Neural progenitor cell (in vitro differentiated cells): ENCODE results near the gene MRC2. TPM values are rescaled to one million over a fixed set of nuclear protein-coding genes. Genes with fewer than 3 reads are reported as not detected.
A peak's percentile ranks its signal among the peaks of the same experiment; 100 is the strongest.

ENCODE experiments used
- DNase-seq: peaks from one replicate; pipeline ENCODE4 v3.0.0-alpha.2; 2016; ENCODE audit warnings: low spot score
- H2AFZ ChIP-seq: fragments of 200-600 bp; sonication (generic); replicated peaks from 2 replicates; pipeline ENCODE4 v1.6.1; 2016; ENCODE audit warnings: antibody characterized with exemption
- H3F3A ChIP-seq: fragments of 200-600 bp; sonication (generic); 2 replicates; pipeline ENCODE4 v1.6.1; 2016; ENCODE audit warnings: antibody characterized with exemption, low read depth
- H3K27ac ChIP-seq: fragments of 200-600 bp; sonication (generic); 2 replicates; pipeline ENCODE4 v1.5.1; 2016; ENCODE audit warnings: mild to moderate bottlenecking
- H3K27me3 ChIP-seq: fragments of 200-600 bp; sonication (generic); 2 replicates; pipeline ENCODE4 v1.6.1; 2016; ENCODE audit warnings: mild to moderate bottlenecking, moderate library complexity
- H3K36me3 ChIP-seq: fragments of 200-600 bp; sonication (generic); 2 replicates; pipeline ENCODE4 v1.5.1; 2016
- H3K4me1 ChIP-seq: fragments of 200-600 bp; sonication (generic); 2 replicates; pipeline ENCODE4 v1.6.1; 2016; ENCODE audit warnings: mixed run types
- H3K4me2 ChIP-seq: fragments of 200-600 bp; sonication (generic); 2 replicates; pipeline ENCODE4 v1.6.1; 2016
- H3K4me3 ChIP-seq: fragments of 200-600 bp; sonication (generic); 2 replicates; pipeline ENCODE4 v1.5.1; 2016
- H3K79me2 ChIP-seq: fragments of 200-600 bp; sonication (generic); 2 replicates; pipeline ENCODE4 v1.6.1; 2016; ENCODE audit warnings: low read depth
- H3K9ac ChIP-seq: fragments of 200-600 bp; sonication (generic); 2 replicates; pipeline ENCODE4 v1.6.1; 2016
- H3K9me3 ChIP-seq: fragments of 200-600 bp; sonication (generic); 2 replicates; pipeline ENCODE4 v1.5.1; 2016; ENCODE audit warnings: low read depth
- H4K20me1 ChIP-seq: fragments of 200-600 bp; sonication (generic); 2 replicates; pipeline ENCODE4 v1.6.1; 2016; ENCODE audit warnings: low read depth
- H3K27ac Mint-ChIP-seq: 3 replicates; pipeline ENCODE4 v1.8.0; 2021; ENCODE audit warnings: mixed read lengths
- H3K27me3 Mint-ChIP-seq: 2 replicates; pipeline ENCODE4 v1.8.0; 2022; ENCODE audit warnings: low read depth, mild to moderate bottlenecking, inconsistent platforms, moderate library complexity, mixed read lengths; ENCODE audit not compliant: insufficient read depth
- H3K36me3 Mint-ChIP-seq: 3 replicates; pipeline ENCODE4 v1.8.0; 2021; ENCODE audit warnings: mixed read lengths
- H3K4me1 Mint-ChIP-seq: 3 replicates; pipeline ENCODE4 v1.8.0; 2021; ENCODE audit warnings: mixed read lengths
- H3K4me3 Mint-ChIP-seq: 3 replicates; pipeline ENCODE4 v1.8.0; 2021; ENCODE audit warnings: mild to moderate bottlenecking, moderate library complexity, mixed read lengths
- H3K9me3 Mint-ChIP-seq: 3 replicates; pipeline ENCODE4 v1.8.0; 2020; ENCODE audit warnings: mixed read lengths
- CTCF ChIP-seq: fragments of 200-600 bp; sonication (generic); IDR thresholded peaks from 2 replicates; pipeline ENCODE4 v1.5.1; 2017; ENCODE audit warnings: antibody characterized with exemption, mild to moderate bottlenecking
- EZH2 ChIP-seq: fragments of 200-600 bp; sonication (generic); IDR thresholded peaks from 2 replicates; pipeline ENCODE4 v1.6.1; 2017; ENCODE audit warnings: antibody characterized with exemption, mild to moderate bottlenecking, moderate library complexity
- EZH2phosphoT487 ChIP-seq: fragments of 200-600 bp; sonication (generic); IDR thresholded peaks from 2 replicates; pipeline ENCODE4 v1.6.1; 2017; ENCODE audit warnings: antibody characterized with exemption
- total RNA-seq: library from RNA; depleted of rRNA; stranded (reverse); fragments of >200 nt; gene quantifications from 2 replicates; pipeline ENCODE4 v1.2.3, GENCODE V29; 2015; ENCODE audit warnings: low replicate concordance

MRC2 gene
- total RNA-seq, 1 donor from 2014 or later: 24.6 TPM

GRCh38 chr17:62653826-62654761, 26.6 kb downstream of the MRC2 start:
- Histone ChIP-seq H3K9me3 (no peaks in the 10 kb centered on the region), H3K4me3 (no peak overlapping the region), H3F3A (peaks cover 46% of the 10 kb centered on the region), H3K4me1 (peaks cover 43% of the 10 kb centered on the region), H3K4me2 (peak overlapping the region; percentile 89), H3K9ac (no peak overlapping the region), H3K27me3 (peaks cover 11% of the 10 kb centered on the region), H3K79me2 (no peaks in the 10 kb centered on the region), H3K36me3 (no peaks in the 10 kb centered on the region), H3K27ac (peak overlapping the region; percentile 82), H2AFZ (no peak overlapping the region), H4K20me1 (peaks cover 14% of the 10 kb centered on the region)
- Mint-ChIP-seq H3K4me3 (peak overlapping the region; percentile 80), H3K27ac (peak overlapping the region; percentile 83), H3K27me3 (peaks cover 2% of the 10 kb centered on the region), H3K9me3 (peaks cover 3% of the 10 kb centered on the region), H3K36me3 (peaks cover 7% of the 10 kb centered on the region), H3K4me1 (peaks cover 63% of the 10 kb centered on the region)
- TF ChIP-seq CTCF (no peak), EZH2phosphoT487 (no peak), EZH2 (no peak)
- DNase-seq: peak; percentile 75

DNA sequence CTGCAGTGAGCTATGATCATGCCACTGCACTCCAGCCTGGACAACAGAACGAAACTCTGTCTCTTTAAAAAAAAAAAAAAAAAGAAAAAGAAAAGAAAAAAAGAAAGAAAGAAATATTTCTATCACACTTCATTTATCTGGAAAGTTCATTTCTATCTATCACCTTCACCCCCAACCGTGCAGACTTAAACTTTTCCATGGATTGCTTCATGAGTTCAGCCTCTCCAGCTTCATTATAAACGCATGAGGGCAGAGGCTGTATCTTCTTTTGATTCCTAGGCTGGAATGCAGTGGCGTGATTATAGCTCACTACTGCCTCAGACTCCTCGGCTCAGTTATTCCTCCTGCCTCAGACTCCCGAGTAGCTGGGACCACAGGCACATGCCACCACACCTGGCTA, 28.2 kb downstream of the MRC2 start:
- Histone ChIP-seq H2AFZ (no peak overlapping the region), H3F3A (peaks cover 46% of the 10 kb centered on the region), H4K20me1 (peaks cover 14% of the 10 kb centered on the region), H3K9ac (no peak overlapping the region), H3K79me2 (no peaks in the 10 kb centered on the region), H3K9me3 (peaks cover 4% of the 10 kb centered on the region), H3K4me3 (no peak overlapping the region), H3K27ac (no peak overlapping the region), H3K4me1 (peaks cover 43% of the 10 kb centered on the region), H3K4me2 (no peak overlapping the region), H3K36me3 (no peaks in the 10 kb centered on the region), H3K27me3 (peaks cover 11% of the 10 kb centered on the region)
- Mint-ChIP-seq H3K27me3 (peaks cover 2% of the 10 kb centered on the region), H3K9me3 (peaks cover 7% of the 10 kb centered on the region), H3K27ac (no peak overlapping the region), H3K4me1 (peaks cover 59% of the 10 kb centered on the region), H3K36me3 (peaks cover 13% of the 10 kb centered on the region), H3K4me3 (no peak overlapping the region)
- TF ChIP-seq EZH2phosphoT487 (no peak), EZH2 (no peak), CTCF (no peak)
- DNase-seq: no peak

- no peaks in the 10 kb centered on the region for H3K79me2 ChIP-seq
- peaks cover 9% of the 10 kb centered on the region for H3K27me3 ChIP-seq
- no peaks in the 10 kb centered on the region for H3K36me3 ChIP-seq
- DNase-seq: no peak
- TF ChIP-seq EZH2phosphoT487: no peak
- no peak for TF ChIP-seq CTCF
- TF ChIP-seq EZH2: no peak
- no peak overlapping the region for H3K27ac ChIP-seq
- H3K4me3 ChIP-seq: no peak overlapping the region
- H3K4me1 ChIP-seq: peaks cover 43% of the 10 kb centered on the region
- no peak overlapping the region for H3K27ac Mint-ChIP-seq
- H3K4me2 ChIP-seq: no peak overlapping the region
- no peak overlapping the region for H2AFZ ChIP-seq
- peaks cover 18% of the 10 kb centered on the region for H3K36me3 Mint-ChIP-seq
- H3F3A ChIP-seq: peaks cover 45% of the 10 kb centered on the region
- peaks cover 2% of the 10 kb centered on the region for H3K27me3 Mint-ChIP-seq
- no peak overlapping the region for H3K4me3 Mint-ChIP-seq
- H4K20me1 ChIP-seq: peaks cover 14% of the 10 kb centered on the region
- H3K4me1 Mint-ChIP-seq: peaks cover 58% of the 10 kb centered on the region
- peaks cover 15% of the 10 kb centered on the region for H3K9me3 Mint-ChIP-seq
- peaks cover 4% of the 10 kb centered on the region for H3K9me3 ChIP-seq
- no peak overlapping the region for H3K9ac ChIP-seq
Measured at GRCh38 chr17:62656446-62656845, 29.0 kb downstream of the MRC2 start.
